Measurements from ENCODE around the gene DAP. TPM values are rescaled to one million over a fixed set of nuclear protein-coding genes. Genes with fewer than 3 reads are reported as not detected.

Gene DAP
- total RNA-seq, 1 experiment from 2014 or later = 47.2 TPM

DNA sequence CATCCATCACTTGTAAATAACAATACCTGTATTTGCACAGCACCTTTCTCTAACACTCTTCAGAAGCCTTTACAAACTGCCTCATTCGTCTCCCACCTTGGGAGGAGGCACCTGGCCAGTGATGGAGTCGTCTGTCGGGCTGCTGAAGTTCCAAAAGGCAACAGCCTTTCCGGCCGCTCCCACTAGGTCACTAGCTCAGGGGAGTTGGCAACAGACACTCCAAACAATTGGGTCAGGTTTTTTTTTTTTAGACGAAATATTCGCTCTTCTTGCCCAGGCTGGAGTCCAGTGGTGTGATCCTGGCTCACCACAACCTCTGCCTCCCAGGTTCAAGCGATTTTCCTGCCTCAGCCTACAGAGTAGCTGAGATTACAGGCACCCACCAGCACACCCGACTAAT lies 4.0 kb downstream of the DAP start:
- Mint-ChIP-seq H3K27ac (no peak overlapping the region), H3K27me3 (ENCODE audit: low read depth) (peaks cover 4% of the 10 kb centered on the region), H3K9me3 (no peaks in the 10 kb centered on the region; a peak in 1 of 5 replicates), H3K4me3 (no peak overlapping the region), H3K36me3 (ENCODE audit: insufficient read depth in 1 of 3, low read depth in 3 of 3) (peaks cover 5 to 24% (median 17%) of the 10 kb centered on the region in 3 experiments), H3K4me1 (peaks cover 26 to 31% of the 10 kb centered on the region in 2 experiments)
- Histone ChIP-seq H4K20me1 (ENCODE audit: control insufficient read depth, insufficient read depth, insufficient read length) (peaks cover 2% of the 10 kb centered on the region), H3K79me2 (ENCODE audit: insufficient read depth, low read length) (no peaks in the 10 kb centered on the region; the same call in 1 of the 2 replicates), H3K14ac (ENCODE audit: insufficient read depth, low read length) (no peak overlapping the region), H2BK120ac (ENCODE audit: low read depth, low read length, poor library complexity, severe bottlenecking) (no peak overlapping the region), H3K4me2 (ENCODE audit: insufficient read depth, insufficient read length, low read length) (no peak overlapping the region), H4K5ac (ENCODE audit: insufficient read length, low read depth, low read length) (no peak overlapping the region), H2BK5ac (ENCODE audit: insufficient read length, low read length) (no peak overlapping the region), H3K79me1 (ENCODE audit: insufficient read depth, low read depth, low read length, poor library complexity, severe bottlenecking) (peaks cover 3% of the 10 kb centered on the region), H3K23ac (ENCODE audit: insufficient read length, low read depth, low read length) (no peak overlapping the region), H3T11ph (ENCODE audit: low read length) (no peak overlapping the region), H3K23me2 (ENCODE audit: insufficient read length, low read depth, low read length, poor library complexity, severe bottlenecking) (peaks cover 11% of the 10 kb centered on the region), H3K18ac (ENCODE audit: insufficient read length, low read depth, low read length) (no peak overlapping the region), H2BK12ac (ENCODE audit: insufficient read length, low read depth, low read length) (no peak overlapping the region), H2BK15ac (ENCODE audit: low read depth, low read length) (no peak overlapping the region), H2AK5ac (ENCODE audit: insufficient read length, low read length) (no peak overlapping the region), H3K4me1 (ENCODE audit: insufficient read depth, low read length) (peaks cover 2% of the 10 kb centered on the region; the same call in 1 of the 2 replicates), H4K8ac (replicated peaks; ENCODE audit: insufficient read length, low read depth, low read length) (no peak overlapping the region), H3K4ac (ENCODE audit: low read depth, low read length) (no peak overlapping the region), H2BK20ac (ENCODE audit: low read depth, low read length, poor library complexity, severe bottlenecking) (no peak overlapping the region), H3K56ac (ENCODE audit: insufficient read length, low read depth, low read length) (no peak overlapping the region), H2AFZ (ENCODE audit: low read length) (no peak overlapping the region), H3K9ac (ENCODE audit: extremely low read depth, insufficient read length, low read length) (no peak overlapping the region), H3K9me3 (ENCODE audit: control insufficient read depth, low read depth, low read length) (no peaks in the 10 kb centered on the region), H3K27me3 (ENCODE audit: insufficient read depth, low read length) (no peaks in the 10 kb centered on the region), H3K27ac (ENCODE audit: insufficient read length, low read depth, low read length) (no peak overlapping the region), H4K91ac (ENCODE audit: insufficient read length, low read depth, low read length) (no peak overlapping the region)
- TF ChIP-seq CTCF (conservative IDR thresholded peaks at IDR 0.05) = no peak
- no peak for DNase-seq
- WGBS (ENCODE audit: extremely low coverage, insufficient read length, low lambda C conversion rate) = no CpG with 5 or more reads among the region's 9 CpGs

All from H9 (cell line).